MG63 (cell line): ENCODE data around the gene TMED6. TPM values are rescaled to one million over a fixed set of nuclear protein-coding genes. Genes with fewer than 3 reads are reported as not detected.
"Not testable (repeated sequence)": the region's sequence is repeated elsewhere in the genome, so short reads cannot be mapped to it uniquely, and the experiment has no call there.

ENCODE experiments used
- DNase-seq: peaks from one replicate; pipeline ENCODE4 v3.0.0-alpha.2; 2020
- H3K27me3 ChIP-seq: fragments of 250-450 bp; sonication (Bioruptor Pico); 2 replicates; pipeline ENCODE4 v1.5.1; 2020; ENCODE audit warnings: mild to moderate bottlenecking, moderate library complexity
- H3K36me3 ChIP-seq: fragments of 250-450 bp; sonication (Bioruptor Pico); 2 replicates; pipeline ENCODE4 v1.5.1; 2020; ENCODE audit warnings: mild to moderate bottlenecking, moderate library complexity
- H3K4me3 ChIP-seq: fragments of 250-450 bp; sonication (Bioruptor Pico); 2 replicates; pipeline ENCODE4 v1.5.1; 2020; ENCODE audit warnings: mild to moderate bottlenecking, moderate library complexity
- H3K9me3 ChIP-seq: fragments of 250-450 bp; sonication (Bioruptor Pico); 2 replicates; pipeline ENCODE4 v1.5.1; 2020; ENCODE audit warnings: mild to moderate bottlenecking, moderate library complexity
- total RNA-seq: library from RNA; depleted of rRNA; stranded (reverse); fragments of >200 nt; shearing (Covaris generic); gene quantifications from 2 replicates; pipeline ENCODE4 v1.2.3, GENCODE V29; 2014; ENCODE audit warnings: low replicate concordance

The TMED6 gene
- total RNA-seq, 1 experiment from 2014 or later: not detected

DNA sequence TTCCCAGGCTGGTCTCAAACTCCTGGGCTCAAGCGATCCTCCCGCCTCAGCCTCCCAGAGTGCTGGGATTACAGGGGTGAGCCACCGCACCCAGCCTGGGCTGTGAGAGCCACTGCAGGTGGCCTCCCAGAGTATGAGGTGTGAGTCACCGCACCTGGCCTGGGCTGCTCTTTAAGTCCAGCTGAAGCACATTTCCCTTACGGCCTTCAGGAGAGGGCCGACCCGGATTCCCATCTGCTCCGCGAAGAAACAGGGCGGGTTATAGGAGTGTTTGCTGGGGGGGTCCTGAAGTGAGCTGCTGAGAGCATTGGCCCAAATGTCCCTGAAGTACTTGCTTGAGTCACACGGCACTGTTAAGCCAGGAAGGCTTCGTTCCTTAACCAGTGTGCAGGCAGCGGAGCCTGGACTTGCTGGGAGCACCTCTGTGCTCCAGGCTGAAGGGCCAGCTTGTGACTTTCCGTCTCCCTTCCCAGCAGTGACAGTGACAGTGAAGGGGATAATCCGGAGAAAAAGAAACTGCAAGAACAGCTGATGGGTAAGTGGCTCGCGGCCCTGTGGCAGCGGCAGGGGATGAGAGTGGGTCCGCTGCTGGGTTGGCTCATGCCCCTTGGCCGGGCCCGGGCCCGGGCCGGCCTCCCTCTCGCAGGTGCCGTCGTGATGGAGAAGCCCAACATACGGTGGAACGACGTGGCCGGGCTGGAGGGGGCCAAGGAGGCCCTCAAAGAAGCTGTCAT, 33.2 kb downstream of the TMED6 start:
- no peaks in the 10 kb centered on the region for H3K9me3 ChIP-seq
- DNase-seq: no peak
- H3K4me3 ChIP-seq: no peak overlapping the region
- H3K27me3 ChIP-seq: no peaks in the 10 kb centered on the region
- H3K36me3 ChIP-seq: peaks cover 28% of the 10 kb centered on the region

DNA sequence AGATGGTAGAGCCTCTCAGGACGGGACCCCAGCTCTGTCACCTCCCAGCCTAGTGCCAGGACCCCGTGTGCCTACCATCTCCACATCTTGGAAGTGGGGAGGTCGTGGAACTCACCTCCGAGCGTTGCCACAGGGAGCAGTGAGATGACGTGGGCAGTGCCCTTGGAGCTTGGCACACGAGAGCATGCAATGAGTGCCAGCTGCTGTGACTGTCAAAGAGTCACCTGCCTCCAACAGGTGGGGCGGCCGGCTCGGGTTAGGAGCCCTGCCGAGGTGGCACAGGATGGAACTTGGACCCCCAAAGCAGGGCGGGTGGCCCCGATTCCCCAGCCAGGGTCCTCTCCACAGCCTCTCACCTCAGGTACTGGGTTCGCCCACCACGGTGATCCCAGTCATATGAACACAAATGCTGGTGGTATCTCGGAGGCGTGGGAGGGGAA, 35.0 kb downstream of the TMED6 start:
- H3K9me3 ChIP-seq: no peaks in the 10 kb centered on the region
- no peak for DNase-seq
- no peak overlapping the region for H3K4me3 ChIP-seq
- no peaks in the 10 kb centered on the region for H3K27me3 ChIP-seq
- H3K36me3 ChIP-seq: peaks cover 24% of the 10 kb centered on the region

DNA sequence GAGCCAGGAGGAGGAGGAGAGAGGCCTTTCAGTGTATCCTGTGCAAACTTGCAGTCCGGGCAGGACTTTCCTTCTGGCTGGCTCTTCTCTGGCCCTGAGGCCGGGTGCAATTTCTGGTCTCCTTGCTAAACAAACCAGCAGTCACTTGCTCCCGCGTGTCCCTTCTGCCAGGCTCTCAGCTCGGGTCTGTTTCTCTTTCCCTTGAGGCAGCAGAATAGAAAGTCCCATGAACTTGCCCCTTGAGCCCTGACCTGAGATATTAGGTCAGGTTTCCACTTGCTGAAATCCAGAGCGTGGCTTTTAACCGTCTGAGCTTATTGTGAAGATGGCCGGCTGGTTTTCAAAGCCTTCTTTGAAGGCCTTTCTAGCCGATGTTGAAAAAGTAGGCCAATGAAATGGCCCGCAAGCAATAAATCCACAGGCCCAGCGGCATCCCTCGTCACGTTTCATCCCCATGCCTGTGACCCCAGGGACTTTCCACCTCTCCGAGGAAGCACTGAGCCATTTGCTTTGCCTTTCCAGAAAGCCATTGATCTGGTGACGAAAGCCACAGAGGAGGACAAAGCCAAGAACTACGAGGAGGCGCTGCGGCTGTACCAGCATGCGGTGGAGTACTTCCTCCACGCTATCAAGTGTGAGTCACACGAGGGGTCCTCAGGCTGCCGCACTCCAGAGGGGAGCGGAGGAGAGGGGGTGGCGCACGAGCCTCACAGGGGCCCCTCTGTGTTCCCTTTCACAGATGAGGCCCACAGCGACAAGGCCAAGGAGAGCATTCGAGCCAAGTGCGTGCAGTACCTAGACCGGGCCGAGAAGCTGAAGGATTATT, 35.9 kb downstream of the TMED6 start:
- Histone ChIP-seq H3K9me3 (no peaks in the 10 kb centered on the region), H3K4me3 (no peak overlapping the region), H3K36me3 (peaks cover 20% of the 10 kb centered on the region), H3K27me3 (no peaks in the 10 kb centered on the region)
- no peak for DNase-seq

DNA sequence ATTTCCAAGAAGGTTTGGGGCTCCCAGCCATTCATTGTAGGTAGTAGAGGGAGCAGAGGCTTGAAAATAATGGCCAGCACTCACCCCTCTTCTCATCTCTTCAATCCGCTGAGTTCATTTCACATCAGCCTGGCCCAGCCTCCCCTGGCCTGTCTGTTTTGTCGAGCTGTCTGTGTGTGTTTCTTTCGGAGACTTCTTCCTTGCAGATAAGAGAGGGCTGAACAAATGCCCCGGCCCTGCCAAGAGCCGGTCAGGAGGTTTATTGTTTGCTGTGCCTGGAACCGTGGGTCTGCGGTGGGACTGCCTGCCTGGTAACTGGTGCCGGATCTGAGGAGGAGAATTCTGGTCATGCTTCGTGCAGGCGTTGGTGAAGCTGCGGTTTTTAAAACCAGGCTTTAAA, 37.1 kb downstream of the TMED6 start:
- no peak for DNase-seq
- Histone ChIP-seq H3K4me3 (no peak overlapping the region), H3K36me3 (peaks cover 20% of the 10 kb centered on the region), H3K27me3 (no peaks in the 10 kb centered on the region), H3K9me3 (no peaks in the 10 kb centered on the region)

DNA sequence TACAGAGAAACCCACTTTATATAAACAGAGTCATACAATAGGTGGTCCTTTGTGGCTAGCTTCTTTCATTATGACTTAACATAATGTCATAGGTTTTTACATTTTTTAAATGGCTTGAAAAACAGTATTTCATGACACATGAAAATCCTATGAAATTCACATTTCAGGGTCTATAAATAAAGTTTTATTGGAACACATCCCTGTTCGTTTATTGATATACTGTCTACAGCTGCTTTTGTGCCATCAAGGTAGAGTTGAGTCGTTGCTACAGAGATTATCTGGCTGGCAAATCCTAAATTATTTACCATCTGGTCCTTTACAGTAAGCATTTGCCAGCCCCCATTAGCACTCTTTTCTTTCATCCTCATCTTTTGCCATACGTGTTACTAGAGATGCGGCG, 38.1 kb downstream of the TMED6 start:
- no peaks in the 10 kb centered on the region for H3K27me3 ChIP-seq
- no peak overlapping the region for H3K4me3 ChIP-seq
- H3K36me3 ChIP-seq: peaks cover 20% of the 10 kb centered on the region
- no peaks in the 10 kb centered on the region for H3K9me3 ChIP-seq
- DNase-seq: no peak

DNA sequence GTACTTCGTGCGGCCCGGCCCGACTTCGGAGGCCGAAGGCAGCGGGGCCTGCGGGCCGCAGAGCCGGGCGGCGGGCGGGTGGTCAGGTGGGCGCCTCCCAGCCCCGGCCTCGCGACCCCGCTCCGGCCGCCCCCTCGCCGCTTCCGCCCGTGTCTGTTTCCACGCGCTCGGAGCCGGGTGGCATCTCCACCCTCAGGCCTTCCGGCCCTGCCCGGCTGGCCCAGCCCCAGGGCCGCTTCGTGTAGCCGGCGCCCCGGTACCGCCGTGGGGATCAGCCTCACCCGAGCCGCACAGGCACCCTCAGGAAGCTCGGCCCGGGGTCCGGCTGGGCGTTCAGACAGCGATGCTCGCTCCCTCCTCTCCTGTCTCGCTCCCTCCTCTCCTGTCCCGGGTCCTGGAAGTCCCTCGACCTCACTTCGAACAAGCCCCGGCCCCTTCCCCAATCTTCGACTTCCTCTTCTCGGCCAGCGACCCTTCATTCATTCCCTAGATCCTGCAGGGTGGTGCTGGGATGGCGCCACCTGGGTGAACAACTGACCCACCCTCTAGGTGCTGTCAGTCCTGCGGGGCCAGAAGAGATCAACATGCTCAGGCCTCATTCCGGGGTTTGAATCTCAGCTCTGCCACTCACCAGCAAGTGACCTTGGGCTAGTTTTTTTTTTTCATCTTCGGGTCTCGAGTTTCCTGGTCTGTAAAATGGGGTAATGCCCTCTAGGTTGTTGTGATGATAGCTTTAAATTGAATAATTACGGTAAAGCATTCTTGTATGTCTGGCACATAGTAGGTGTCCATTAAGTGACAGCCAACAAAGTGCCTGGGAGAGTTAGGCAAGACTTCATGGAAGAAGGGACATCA, 39.8 kb downstream of the TMED6 start:
- no peaks in the 10 kb centered on the region for H3K27me3 ChIP-seq
- peak overlapping the region; percentile 71 for H3K4me3 ChIP-seq
- no peaks in the 10 kb centered on the region for H3K9me3 ChIP-seq
- peaks cover 18% of the 10 kb centered on the region for H3K36me3 ChIP-seq
- DNase-seq: peak; percentile 25

DNA sequence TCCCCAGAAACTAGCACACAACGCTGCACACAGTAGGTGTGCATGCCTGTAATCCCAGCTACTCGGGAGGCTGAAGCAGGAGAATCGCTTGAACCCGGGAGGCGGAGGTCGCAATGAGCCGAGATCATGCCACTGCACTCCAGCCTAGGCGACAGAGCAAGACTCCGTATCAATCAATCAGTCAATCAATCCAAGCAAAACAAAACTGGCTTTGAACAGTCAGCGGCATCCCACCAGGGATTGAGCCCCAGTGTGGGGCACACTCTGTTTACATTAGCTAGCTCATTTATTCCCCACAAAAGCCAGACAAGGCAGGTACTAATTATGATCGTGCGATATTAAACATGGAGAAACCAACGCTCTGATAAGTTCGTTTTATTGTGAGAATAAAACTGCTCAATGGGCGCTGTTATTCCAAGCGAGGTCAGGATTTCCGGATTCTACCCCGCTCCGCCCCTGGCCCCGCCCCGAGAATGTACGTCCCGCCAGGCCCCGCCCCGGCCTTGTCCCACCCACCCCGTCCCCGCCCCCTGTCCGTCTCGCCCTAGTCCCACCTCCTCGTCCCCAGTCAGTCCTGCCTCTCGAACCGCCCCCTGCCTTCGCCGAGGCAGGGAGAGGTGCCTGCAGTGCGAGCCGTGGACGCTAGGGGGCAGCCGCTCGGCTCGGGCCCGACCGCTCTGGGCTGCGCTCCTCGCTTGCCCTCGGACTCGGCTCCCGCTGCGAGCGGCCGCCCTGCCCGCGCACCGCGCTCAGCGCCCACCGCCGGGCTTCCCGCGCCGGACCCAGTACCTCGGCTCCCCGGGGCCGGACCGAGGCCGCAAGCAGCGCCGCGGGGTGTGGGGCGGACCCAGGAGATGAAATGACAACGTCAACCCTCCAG, 40.7 kb downstream of the TMED6 start, which contains the start of gene VPS4A:
Gene VPS4A (plus strand): TSS at position 698 of the 880 bp plus-strand sequence. CDS start 162 bp downstream, at position 860.
- no peaks in the 10 kb centered on the region for H3K9me3 ChIP-seq
- peak within 1 kb of the TSS; percentile 71 for H3K4me3 ChIP-seq
- H3K27me3 ChIP-seq: no peaks in the 10 kb centered on the region
- H3K36me3 ChIP-seq: peaks cover 15% of the 10 kb centered on the region
- DNase-seq: peak; percentile 85

DNA sequence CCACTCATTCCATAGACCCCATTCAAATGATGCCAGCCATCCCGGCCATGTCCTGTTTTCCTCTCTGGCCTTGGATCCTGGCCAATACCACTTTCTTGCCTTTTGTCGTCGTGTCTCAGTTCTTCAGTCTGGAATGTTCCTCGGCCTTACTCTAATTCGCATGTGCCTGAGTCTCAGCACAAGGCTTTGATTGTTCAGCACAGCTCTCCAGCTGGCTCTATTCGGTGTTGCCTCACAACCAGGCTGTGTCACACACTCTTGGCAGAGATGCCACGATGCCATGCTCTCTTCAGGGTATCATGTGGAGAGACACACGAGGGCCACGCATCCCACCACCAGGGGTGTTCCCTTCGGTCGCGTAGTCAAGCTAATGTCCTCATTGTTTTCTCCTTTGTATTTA, 42.3 kb downstream of the TMED6 start:
- Histone ChIP-seq H3K9me3 (no peaks in the 10 kb centered on the region), H3K36me3 (peaks cover 9% of the 10 kb centered on the region), H3K27me3 (no peaks in the 10 kb centered on the region), H3K4me3 (no peak overlapping the region)
- DNase-seq: no peak

DNA sequence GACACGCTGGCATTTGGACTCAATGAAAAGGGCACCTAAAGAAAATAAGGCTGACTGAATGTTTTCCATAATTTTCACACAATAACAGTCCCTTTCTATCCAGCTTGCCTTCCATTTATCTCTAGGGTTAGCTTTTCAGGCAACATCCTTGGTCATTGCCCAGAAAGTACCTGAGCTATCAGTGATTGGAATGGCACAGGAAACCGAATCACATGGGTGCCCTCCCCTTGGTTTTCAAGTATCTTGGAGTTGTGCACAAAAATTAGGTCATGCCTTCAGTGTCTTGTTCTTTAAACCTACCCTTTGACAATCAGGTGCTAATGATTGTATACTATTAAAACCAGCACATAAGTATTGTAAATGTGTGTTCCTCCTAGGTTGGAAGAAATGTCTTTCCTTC, 43.7 kb downstream of the TMED6 start:
- no peaks in the 10 kb centered on the region; the same call in 1 of the 2 replicates for H3K36me3 ChIP-seq
- H3K9me3 ChIP-seq: no peaks in the 10 kb centered on the region
- no peak for DNase-seq
- no peak overlapping the region for H3K4me3 ChIP-seq
- no peaks in the 10 kb centered on the region for H3K27me3 ChIP-seq

DNA sequence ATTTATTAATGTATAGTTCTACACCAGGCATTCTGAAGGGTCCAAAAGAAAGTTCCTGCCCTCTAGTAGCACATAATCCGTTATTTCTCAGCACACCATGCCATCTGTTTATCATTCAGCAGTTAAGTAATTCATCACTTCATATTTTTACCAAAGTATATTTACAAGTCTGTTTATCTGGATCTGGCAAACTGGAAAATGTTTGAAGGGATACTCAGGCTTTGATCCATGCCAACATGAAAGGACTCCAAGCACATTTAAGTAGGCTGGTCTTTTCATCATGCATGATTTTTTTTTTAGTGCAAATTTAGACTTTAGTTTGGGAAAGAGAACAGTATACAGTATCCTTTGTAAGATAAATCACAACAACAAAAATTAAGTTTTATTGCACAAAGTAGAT, 44.5 kb downstream of the TMED6 start:
- H3K27me3 ChIP-seq: no peaks in the 10 kb centered on the region
- no peak for DNase-seq
- no peaks in the 10 kb centered on the region for H3K9me3 ChIP-seq
- H3K4me3 ChIP-seq: no peak overlapping the region
- no peaks in the 10 kb centered on the region; the same call in 1 of the 2 replicates for H3K36me3 ChIP-seq

DNA sequence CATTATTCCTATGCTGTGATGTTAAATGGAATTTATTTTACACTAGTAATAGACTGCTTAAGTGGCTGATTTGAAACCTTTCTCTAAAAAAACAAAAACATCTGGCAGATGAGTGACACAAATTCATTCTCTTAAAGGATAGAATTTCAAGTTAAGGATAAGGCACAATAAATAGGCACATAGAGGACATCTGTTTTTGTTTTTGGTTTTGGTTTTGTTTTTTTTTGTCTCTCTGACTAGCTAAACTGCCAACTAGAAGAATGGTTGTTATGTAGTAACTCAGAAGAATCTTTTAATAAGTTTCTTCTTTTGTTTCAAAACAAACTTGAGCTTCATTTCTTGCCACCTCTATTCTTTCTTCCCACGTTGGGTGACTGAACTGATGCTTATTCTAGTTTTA, 45.6 kb downstream of the TMED6 start:
- DNase-seq: no peak
- Histone ChIP-seq H3K9me3 (no peaks in the 10 kb centered on the region), H3K4me3 (no peak overlapping the region), H3K36me3 (peaks cover 6% of the 10 kb centered on the region; the same call in 1 of the 2 replicates), H3K27me3 (no peaks in the 10 kb centered on the region)

DNA sequence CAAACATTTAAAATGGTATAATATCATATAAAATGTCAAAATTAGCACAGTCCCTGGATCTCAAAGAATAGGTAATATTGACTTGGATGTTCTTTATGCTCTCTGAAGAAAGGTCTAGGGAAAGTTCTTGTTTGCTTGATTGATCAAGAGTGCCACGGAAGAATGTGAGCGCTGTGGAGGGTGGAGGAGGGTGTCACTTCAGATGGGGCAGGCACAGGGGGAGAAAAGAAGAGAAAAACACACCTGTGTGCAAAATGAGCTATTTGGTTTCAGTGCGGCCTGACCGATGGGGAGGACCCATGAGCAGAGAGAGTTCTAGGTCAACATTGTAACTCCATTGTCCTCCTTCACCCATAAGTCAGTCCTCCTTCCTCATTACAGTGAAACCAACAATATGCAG, 49.3 kb downstream of the TMED6 start:
- DNase-seq: no peak
- H3K27me3 ChIP-seq: no peaks in the 10 kb centered on the region

DNA sequence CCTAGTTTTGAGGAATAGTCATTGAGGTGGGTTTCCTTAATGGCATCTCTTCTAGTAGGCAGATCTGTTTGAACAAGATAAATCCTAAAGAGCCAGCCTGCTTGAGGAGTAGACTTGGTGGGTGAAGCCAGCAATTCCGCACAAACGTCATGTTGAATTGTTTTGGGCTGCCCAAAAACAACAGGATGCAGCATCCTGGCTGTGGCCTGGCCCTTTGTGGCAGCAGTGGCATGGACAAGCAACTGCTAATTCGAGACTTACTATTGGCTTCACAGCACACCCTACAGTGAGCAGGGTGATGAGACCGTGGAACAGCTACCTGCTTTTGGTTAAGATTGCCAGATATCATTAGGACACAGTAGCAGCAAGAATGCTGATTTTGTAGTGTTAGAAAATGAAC, 49.7 kb downstream of the TMED6 start:
- no peak overlapping the region for H3K4me3 ChIP-seq
- H3K9me3 ChIP-seq: no peaks in the 10 kb centered on the region
- DNase-seq: no peak
- H3K27me3 ChIP-seq: no peaks in the 10 kb centered on the region
- H3K36me3 ChIP-seq: peaks cover 6% of the 10 kb centered on the region; the same call in 1 of the 2 replicates

More for the DNA sequence above, 49.3 kb downstream of the TMED6 start:
- Histone ChIP-seq H3K4me3 (no peak overlapping the region), H3K36me3 (peaks cover 6% of the 10 kb centered on the region; the same call in 1 of the 2 replicates), H3K9me3 (no peaks in the 10 kb centered on the region)

DNA sequence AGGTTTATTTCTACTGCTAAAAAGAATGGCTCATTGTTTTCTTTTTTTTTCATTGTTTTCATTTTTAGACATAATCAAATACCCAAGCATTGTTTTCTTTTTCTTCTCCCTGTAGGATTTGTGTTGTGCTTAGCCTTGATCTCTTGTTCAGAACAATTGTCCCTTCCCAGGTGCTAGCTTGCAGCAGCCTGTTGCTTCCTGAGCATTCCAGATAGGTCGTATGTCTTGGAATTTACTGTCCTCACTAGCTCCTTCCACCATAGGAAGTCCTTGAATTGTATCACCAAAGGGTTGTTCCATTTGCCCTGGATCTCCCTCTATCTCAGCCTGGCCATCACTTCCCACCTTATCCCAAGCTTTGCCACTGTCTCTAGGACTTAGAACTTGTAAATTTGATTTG, 50.4 kb downstream of the TMED6 start:
- Histone ChIP-seq H3K9me3 (no peaks in the 10 kb centered on the region), H3K27me3 (no peaks in the 10 kb centered on the region), H3K36me3 (peaks cover 6% of the 10 kb centered on the region; the same call in 1 of the 2 replicates), H3K4me3 (no peak overlapping the region)
- no peak for DNase-seq

DNA sequence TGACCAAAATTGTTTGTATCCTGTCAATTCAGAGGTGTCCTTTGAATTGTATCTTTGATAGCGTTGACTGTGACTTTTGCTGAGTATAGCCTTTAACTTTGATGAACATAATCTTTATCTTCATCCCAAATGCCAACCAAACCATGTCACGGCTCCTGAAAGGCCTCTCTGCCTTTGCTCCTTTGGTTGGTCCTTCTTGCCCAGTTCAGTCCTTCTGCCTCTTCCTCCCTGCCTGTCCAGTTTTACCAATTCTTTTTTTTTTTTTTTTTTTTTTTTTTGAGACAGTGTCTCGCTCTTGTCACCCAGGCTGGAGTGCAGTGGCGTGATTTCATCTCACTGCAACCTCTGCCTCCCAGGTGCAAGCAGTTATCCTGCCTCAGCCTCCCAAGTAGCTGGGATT, 53.3 kb downstream of the TMED6 start:
- no peak for DNase-seq
- H3K4me3 ChIP-seq: no peak overlapping the region
- H3K36me3 ChIP-seq: peaks cover 6% of the 10 kb centered on the region; the same call in 1 of the 2 replicates
- H3K9me3 ChIP-seq: no peaks in the 10 kb centered on the region
- no peaks in the 10 kb centered on the region for H3K27me3 ChIP-seq

DNA sequence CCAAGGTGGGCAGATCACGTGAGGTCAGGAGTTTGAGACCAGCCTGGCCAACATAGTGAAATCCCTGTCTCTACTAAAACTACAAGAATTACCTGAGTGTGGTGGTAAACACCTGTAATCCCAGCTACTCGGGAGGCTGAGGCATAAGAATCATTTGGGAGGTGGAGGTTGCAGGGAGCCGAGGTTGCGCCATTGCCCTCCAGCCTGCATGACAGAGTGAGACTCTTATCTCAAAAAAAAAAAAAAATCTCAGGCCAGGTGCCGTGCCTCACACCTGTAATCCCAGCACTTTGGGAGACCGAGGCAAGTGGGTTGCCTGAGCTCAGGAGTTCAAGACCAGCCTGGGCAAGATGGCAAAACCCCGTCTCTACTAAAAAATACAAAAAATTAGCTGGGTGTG, 54.8 kb downstream of the TMED6 start:
- H3K9me3 ChIP-seq, H3K4me3 ChIP-seq, DNase-seq, H3K27me3 ChIP-seq, H3K36me3 ChIP-seq: not testable (repeated sequence)
